NCI-H748 treated with DMSO at 0.1 percent for 48 hours (cell line): Measurements from ENCODE around the gene MYRIP.

Experiments
- DNase-seq: peaks from one replicate; lab custom pipeline; 2025; lab: John Stamatoyannopoulos, UW

The MYRIP gene

DNA sequence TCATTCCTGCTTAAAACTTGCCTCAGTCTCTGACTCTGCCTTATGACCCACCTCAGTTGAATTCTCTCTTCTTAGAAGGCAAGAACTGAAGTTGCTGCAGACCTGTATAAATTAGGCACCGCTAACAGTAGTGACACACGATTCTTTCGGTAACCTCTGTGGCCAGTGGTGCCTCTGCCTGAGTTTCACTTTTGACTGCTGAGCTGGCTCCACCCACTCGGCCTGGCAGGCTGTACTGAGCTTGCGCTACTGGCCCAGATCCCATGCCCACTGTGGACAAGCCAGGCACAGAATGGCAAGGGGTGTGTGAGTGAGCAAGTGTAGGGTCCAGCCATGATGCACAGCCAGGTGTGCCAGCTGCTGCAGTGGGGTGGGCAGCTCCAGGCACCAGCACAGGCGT lies 481.0 kb downstream of the MYRIP start:
- DNase-seq, result no peak

DNA sequence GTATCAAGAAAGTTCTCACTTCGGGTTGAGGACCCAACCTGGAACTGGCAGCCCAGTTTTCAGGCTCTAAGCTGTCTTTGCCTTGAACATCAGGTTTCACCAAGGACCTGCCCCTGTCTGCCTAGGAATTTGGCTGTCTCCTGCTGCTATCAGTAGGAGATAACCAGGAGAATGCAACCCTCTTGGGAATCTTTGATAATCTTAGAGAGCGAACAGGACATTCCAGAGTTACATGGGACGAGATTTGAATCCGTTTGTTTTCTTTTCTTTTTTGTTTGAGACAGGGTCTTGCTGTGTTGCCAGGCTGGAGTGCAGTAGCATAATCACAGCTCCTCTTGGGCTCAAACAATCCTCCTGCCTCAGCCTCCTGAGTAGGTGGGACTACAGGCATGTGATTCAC lies 482.1 kb downstream of the MYRIP start:
- DNase-seq, result no peak

- no peak for DNase-seq
These were observed 483.4 kb downstream of the MYRIP start for GRCh38 chr3:40292637-40293349.

DNA sequence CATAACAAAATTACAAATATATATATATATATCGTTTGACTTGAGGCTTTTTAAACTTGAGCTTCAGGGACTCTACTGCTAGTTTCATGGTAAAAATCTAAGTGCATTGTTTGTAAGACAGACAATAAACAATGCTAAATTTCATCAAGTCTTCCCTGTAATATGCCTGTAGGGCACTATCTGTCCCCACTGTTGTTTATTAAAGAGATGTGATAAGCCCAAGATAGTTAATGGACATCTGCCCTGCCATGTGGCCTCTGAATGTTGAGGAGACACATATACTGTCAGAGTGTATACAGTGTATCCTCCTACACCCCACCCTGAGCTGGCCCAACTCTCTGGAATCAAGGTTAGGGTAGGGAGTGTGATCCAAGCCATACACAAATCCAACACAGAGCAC lies 485.0 kb downstream of the MYRIP start:
- no peak for DNase-seq

DNA sequence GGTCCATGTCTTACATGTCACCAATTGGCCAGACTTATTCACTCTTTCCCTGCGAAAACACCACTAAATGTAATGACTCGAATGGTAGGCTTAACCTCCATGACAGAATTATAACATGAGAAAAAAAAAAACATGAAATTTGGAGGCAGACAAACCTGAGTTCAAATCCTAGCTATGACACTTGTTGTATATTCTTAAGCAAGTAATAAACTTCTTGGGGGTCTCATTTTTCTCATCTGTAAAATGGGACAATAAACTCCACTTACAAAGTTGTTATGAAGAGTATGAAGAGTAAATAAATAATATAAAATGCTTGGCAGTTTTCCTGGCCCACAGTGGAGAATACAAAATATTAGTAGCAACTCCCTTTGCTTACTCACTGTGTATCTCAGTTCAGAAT lies 488.7 kb downstream of the MYRIP start:
- no peak for DNase-seq

DNA sequence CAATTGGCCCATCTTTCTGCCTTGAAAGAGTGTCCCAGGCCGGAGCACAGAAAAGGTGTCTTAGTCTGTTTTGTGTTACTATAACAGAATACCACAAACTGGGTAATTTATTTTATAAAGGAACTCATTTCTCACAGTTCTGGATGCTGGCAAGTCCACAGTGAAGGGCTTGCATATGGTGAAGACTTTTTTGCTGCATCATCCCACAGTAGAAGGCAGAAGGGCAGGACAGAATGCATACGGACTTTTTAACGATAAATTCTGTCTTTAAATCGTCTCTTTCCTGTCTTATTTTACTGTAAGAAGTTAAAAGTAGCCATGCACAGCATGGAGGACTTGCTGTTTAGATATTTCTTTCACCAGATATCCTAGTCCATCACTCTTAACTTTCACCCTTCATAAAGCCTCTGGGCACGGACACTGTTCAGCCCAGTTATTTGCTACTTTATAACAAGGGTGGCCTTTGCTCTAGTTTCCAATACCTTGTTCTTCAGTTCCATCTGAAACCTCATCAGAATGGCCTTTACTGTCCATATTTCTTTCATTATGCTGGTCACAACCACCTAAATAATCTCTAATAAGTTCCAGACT lies 489.8 kb downstream of the MYRIP start:
- no peak for DNase-seq

DNA sequence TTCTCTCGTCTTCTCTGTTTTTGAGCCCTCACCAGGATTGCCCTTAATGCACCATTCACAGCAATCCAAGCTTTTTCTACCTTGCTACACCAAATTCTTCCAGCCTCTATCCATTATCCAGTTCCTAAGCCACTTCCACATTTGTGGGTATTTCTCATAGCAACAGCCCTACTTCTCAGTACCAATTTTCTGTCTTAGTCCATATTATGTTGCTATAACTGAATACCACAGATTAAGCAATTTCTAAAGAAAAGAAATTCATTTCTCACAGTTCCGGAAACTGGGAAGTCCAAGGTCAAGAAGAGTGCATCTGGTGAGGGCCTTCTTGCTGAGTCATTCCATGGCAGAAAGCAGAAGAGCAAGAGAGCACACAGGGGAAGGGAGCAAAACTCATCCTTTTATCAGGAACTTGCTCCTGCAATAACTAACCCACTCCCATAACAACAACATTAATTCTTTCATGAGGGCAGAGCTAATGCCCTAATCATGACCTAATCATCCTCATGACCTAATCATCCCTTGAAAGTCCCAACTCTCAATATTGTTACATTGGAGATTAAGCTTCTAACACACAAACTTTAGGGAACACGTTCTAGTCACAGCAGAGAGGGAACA lies 490.4 kb downstream of the MYRIP start:
- no peak for DNase-seq

- no peak for DNase-seq
These were observed 493.4 kb downstream of the MYRIP start for GRCh38 chr3:40302784-40303183.

DNA sequence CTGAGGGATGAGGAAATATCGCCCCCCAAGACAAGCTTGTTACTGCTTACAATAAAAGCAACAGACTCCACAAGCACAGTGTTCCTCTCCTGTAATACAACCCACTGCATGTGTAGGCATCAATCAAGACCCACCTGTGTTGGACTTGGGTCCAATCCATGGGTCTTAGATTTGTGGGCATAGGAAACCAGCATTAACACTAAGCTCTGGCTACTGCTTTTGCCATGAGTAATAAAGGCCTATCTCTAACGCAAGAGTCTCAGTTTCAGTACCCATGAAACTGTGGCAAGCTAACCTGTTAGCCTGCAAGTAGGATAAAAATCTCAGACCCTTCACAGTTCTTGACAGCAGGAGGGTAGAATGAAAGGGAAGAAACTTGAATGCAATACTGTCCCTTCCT lies 494.9 kb downstream of the MYRIP start:
- DNase-seq, result no peak

- no peak for DNase-seq
These were observed 496.9 kb downstream of the MYRIP start for GRCh38 chr3:40306336-40306735.

DNA sequence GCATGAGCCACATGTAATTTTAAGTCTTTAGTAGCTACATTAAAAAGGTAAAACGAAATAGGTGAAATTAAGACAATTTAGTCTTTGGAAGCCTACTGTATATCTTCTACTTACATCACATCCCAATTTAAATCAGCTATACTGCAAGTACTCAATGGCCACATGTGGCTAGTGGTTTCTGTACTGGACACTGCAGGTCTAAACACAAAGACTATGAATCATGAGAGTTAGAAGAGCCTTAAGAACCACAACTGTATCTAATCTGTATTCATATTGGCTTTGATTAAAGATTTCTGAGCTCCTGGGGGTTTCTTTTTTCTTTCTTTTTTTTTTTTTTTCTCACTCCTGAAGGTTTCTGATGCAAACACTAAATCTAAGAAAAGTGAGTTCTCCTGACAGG lies 497.8 kb downstream of the MYRIP start:
- no peak for DNase-seq

DNA sequence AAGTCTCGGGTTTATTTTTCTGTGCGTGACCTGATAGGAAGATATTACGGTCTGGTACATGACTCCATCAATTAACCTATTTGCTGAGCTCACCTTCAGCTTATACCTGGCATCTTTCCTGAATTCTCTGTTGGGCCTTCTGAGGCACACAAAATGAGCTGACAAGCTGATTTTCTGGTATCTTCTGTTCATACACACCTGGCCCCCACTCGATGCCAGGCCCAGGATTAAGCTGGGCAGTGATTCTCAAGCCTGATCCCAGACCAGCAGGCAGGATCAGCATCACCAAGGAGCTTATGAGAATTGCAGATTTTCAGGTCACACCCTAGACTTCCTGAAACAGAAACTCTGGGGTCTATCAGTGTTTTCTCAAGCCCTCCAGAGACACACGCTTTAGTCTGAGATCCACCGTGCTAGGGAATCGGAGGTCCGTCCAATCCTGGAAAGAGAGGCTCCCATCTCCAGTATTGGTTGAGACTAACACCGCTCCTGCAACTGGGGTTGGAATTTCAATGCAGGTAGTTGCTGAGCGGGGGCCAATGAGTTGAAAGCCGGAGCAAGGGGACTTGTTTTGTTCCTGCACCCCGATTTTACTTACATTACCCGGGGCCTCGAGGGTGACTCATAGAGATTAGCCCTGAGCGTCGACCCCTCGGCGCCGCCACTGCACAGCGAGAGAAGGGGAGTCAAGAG lies 499.5 kb downstream of the MYRIP start:
- no peak for DNase-seq

DNA sequence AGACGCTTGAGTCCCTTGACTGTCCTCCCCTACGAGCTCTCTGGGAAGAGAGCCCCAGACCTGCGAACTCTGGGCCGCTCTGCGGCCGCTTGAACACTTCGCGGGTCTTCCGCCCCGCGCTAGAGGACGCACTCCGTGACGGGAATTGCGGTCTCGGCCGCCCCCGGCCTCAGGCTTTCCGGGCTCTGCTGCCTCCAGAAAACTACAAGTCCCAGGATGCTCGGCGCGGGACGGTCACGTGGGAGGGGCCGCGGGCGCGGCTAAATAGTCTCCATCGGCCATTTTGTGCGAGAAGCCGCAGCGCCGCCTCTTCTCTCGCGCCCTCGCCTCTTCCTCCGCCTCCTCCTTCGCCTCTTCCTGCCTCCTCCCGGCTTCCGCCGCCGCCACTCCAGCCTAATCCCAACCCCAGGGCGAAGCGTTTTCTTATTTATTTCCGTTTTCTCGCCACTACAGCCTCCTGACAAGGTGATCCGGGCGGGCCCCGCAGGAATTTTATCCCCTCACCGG lies 500.1 kb downstream of the MYRIP start, which contains the start of gene EIF1B:
Gene EIF1B, plus strand, starts transcription at position 290 of the 507 bp plus-strand sequence. CDS start 235 bp downstream, outside the sequence.
- DNase-seq, result peak; percentile 81
